Testis (tissue), 3 donors: ENCODE data around the gene FERMT3. TPM values are rescaled to one million over a fixed set of nuclear protein-coding genes. Genes with fewer than 3 reads are reported as not detected.

Source experiments
- DNase-seq: peaks from one replicate; pipeline ENCODE4 v3.0.0-alpha.2; 2019
- H3K27ac ChIP-seq, 2 donors: fragments of 200-600 bp; sonication (generic); one replicate each; pipeline ENCODE4 v1.5.1; 2019
- H3K27me3 ChIP-seq: fragments of 200-600 bp; sonication (generic); one replicate; pipeline ENCODE4 v1.5.1; 2019
- H3K36me3 ChIP-seq: fragments of 200-600 bp; sonication (generic); one replicate; pipeline ENCODE4 v1.5.1; 2017; ENCODE audit warnings: low read depth; ENCODE audit errors: missing control alignments
- H3K4me1 ChIP-seq: fragments of 200-600 bp; sonication (generic); one replicate; pipeline ENCODE4 v1.5.1; 2019
- H3K4me3 ChIP-seq, 2 donors: fragments of 200-600 bp; sonication (generic); one replicate each; pipeline ENCODE4 v1.5.1; 2017 to 2019
- H3K9me3 ChIP-seq: fragments of 200-600 bp; sonication (generic); one replicate; pipeline ENCODE4 v1.5.1; 2017
- POLR2A ChIP-seq: fragments of 450-650 bp; IDR thresholded peaks from one replicate; pipeline ENCODE4 v1.6.1; 2017; ENCODE audit warnings: antibody characterized with exemption, mild to moderate bottlenecking, moderate library complexity
- WGBS, 2 donors: methylation state at CpG; one replicate each; pipeline ENCODE4 v1.1.5; 2018; 5-methylcytosine and 5-hydroxymethylcytosine counted together
- intact Hi-C: fragments of 100-400 bp; cut with DNase I; formaldehyde crosslinking; loops from one replicate; pipeline ENCODE4 v1.15.1; 2023; ENCODE audit warnings: low total_unique reads
- polyA plus RNA-seq: library from polyadenylated mRNA; stranded (reverse); fragments of 350-450 nt; fragmentation: Illumina TruSeq; extraction: RNeasy Lipid Tissue Mini Kit (QIAGEN cat#74804); gene quantifications from one replicate; pipeline ENCODE4 v1.2.3, GENCODE V29; 2014; ENCODE audit warnings: low read depth, low replicate concordance; ENCODE audit not compliant: insufficient read depth
- total RNA-seq, 2 donors: library from RNA; depleted of rRNA; stranded (reverse); fragments of >200 nt; gene quantifications; one replicate each; pipeline ENCODE4 v1.2.3, GENCODE V29; 2016
- TF ChIP-seq, protein P1 (sequence below), 3 experiments: fragments of 450-650 bp in 2 of 3; fragments of 200-600 bp in 1 of 3; sonication (generic) in 1 of 3; IDR thresholded peaks; one replicate each; pipeline ENCODE4 v1.5.1; 2016 to 2019; ENCODE audit warnings: antibody characterized with exemption in 3 of 3, mild to moderate bottlenecking in 2 of 3, moderate library complexity in 1 of 3

Gene FERMT3
- total and polyA plus RNA-seq, 3 donors from 2014 or later = 7.2 to 10.9 (median 8.2) TPM

DNA sequence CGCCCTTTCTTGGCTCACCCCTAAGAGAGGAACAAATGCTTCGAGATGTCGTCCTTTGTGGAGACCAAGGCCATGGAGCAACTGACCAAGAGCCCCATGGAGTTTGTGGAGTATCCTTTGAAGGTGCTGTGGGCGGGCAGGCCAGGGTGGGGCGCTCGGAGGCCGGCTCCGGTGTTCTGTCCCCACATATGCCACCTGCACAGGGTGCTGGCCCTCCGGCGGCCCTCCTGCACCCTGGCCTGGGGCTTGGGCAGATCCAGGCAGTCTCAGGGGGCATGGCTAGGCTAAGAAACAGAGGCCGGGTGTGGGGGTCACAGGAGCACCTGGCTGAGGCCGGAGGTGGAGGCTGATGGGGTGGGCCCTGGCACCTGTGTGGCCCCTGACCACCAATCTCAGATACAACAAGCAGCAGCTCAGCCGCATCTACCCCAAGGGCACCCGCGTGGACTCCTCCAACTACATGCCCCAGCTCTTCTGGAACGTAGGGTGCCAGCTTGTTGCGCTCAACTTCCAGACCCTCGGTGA is 55.1 kb downstream of the FERMT3 start:
- no peaks in the 10 kb centered on the region for H3K27me3 ChIP-seq
- H3K4me3 ChIP-seq = no peak overlapping the region
- DNase-seq = no peak
- intact Hi-C loops = no loop called here
- no peaks in the 10 kb centered on the region for H3K36me3 ChIP-seq
- H3K9me3 ChIP-seq = no peaks in the 10 kb centered on the region
- TF ChIP-seq POLR2A = no peak
- TF ChIP-seq, protein P1, sequence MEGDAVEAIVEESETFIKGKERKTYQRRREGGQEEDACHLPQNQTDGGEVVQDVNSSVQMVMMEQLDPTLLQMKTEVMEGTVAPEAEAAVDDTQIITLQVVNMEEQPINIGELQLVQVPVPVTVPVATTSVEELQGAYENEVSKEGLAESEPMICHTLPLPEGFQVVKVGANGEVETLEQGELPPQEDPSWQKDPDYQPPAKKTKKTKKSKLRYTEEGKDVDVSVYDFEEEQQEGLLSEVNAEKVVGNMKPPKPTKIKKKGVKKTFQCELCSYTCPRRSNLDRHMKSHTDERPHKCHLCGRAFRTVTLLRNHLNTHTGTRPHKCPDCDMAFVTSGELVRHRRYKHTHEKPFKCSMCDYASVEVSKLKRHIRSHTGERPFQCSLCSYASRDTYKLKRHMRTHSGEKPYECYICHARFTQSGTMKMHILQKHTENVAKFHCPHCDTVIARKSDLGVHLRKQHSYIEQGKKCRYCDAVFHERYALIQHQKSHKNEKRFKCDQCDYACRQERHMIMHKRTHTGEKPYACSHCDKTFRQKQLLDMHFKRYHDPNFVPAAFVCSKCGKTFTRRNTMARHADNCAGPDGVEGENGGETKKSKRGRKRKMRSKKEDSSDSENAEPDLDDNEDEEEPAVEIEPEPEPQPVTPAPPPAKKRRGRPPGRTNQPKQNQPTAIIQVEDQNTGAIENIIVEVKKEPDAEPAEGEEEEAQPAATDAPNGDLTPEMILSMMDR (IDR thresholded peaks at IDR 0.05) = no peak
- peaks cover 8% of the 10 kb centered on the region for H3K4me1 ChIP-seq
- 91 to 93% methylated on average over 7 to 18 of the region's 18 CpGs for WGBS, 2 donors
- no peak overlapping the region for H3K27ac ChIP-seq

DNA sequence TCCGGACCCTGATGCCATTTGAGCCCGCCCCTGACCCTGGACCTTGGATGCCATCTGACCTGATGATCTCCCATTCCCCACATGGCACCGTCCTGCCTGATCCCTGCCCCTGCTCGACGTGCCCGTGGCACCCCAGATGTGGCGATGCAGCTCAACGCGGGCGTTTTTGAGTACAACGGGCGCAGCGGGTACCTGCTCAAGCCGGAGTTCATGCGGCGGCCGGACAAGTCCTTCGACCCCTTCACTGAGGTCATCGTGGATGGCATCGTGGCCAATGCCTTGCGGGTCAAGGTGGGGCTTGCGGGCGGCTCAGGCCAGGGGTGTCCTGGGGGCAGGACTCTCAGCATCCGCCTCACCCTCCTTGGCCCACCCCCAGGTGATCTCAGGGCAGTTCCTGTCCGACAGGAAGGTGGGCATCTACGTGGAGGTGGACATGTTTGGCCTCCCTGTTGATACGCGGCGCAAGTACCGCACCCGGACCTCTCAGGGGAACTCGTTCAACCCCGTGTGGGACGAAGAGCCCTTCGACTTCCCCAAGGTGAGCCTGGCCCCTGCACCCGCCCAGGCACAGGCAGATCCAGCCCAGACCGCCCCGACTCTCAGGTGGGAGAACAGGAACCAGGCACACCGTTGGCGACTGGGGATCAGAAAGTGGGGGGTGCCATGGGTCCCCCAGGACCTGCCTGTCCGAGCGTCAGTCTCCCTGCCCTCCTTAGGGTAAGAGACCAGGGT is 55.9 kb downstream of the FERMT3 start:
- no peaks in the 10 kb centered on the region for H3K9me3 ChIP-seq
- WGBS, 2 donors = 94 to 97% methylated on average over 11 to 37 of the region's 42 CpGs
- H3K4me3 ChIP-seq = no peak overlapping the region
- no peak overlapping the region for H3K27ac ChIP-seq
- H3K27me3 ChIP-seq = no peaks in the 10 kb centered on the region
- H3K4me1 ChIP-seq = peaks cover 16% of the 10 kb centered on the region
- DNase-seq = no peak
- TF ChIP-seq, protein P1 (IDR thresholded peaks at IDR 0.05) = no peak
- no peak for TF ChIP-seq POLR2A
- H3K36me3 ChIP-seq = no peaks in the 10 kb centered on the region
- intact Hi-C loops = no loop called here

DNA sequence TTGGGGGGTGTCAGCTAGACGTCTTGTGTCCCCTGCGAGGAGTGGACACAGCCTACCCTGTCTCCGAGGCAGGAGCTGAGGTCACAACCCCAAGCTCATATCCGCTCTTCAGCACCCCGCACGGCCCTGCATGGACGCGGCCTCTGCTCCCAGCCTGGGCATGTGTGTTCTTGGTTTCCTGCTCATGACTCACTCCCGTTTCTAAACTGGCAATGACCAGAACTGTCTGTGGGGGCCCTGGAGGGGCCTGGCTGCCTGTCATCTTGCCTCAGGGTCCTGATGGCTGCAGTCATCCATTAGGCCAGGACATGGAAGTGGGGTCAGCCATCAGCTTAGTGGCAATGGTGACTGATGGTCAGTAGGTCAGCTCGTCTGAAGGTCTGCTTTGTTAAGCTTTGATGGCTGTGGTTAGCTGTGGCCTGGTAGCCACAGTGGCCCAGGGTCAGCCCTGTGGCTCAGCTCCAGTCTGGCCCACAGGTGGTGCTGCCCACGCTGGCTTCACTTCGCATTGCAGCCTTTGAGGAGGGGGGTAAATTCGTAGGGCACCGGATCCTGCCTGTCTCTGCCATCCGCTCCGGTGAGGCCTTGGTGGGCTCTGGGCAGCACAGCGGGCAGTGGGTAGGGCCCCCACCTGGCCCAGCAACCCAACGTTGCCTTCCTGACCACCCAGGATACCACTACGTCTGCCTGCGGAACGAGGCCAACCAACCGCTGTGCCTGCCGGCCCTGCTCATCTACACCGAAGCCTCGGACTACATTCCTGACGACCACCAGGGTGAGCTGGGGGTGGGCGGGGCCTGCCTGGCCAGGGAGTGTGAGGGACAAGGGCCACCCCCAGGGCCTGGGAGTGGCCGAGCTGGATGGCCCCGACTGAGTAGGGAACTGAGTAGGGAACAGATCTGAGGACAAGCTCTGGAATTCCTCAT is 56.8 kb downstream of the FERMT3 start:
- intact Hi-C loops = no loop called here
- Histone ChIP-seq H3K36me3 (no peaks in the 10 kb centered on the region), H3K27ac (no peak overlapping the region), H3K9me3 (no peaks in the 10 kb centered on the region), H3K27me3 (no peaks in the 10 kb centered on the region), H3K4me3 (no peak overlapping the region), H3K4me1 (peaks cover 23% of the 10 kb centered on the region)
- DNase-seq = no peak
- TF ChIP-seq, protein P1 (IDR thresholded peaks at IDR 0.05) = no peak
- no peak for TF ChIP-seq POLR2A
- WGBS, 2 donors = 81 to 89% methylated on average over 10 to 29 of the region's 29 CpGs

DNA sequence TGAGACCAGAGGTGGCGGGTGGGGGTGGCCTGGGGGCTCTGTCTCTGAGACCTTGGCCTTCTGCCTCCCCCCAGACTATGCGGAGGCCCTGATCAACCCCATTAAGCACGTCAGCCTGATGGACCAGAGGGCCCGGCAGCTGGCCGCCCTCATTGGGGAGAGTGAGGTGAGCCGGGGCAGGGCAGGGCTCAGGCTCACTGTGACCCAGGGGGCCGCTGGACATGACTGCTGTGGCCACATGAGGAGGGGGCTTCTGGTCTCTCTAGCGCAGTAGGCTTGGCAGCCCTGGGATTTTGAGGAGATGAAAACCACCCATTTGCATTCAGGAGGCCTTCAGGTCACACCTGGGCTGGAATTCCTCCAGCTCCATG is 57.4 kb downstream of the FERMT3 start:
- Histone ChIP-seq H3K27me3 (no peaks in the 10 kb centered on the region), H3K4me1 (peaks cover 30% of the 10 kb centered on the region), H3K9me3 (no peaks in the 10 kb centered on the region), H3K4me3 (no peak overlapping the region), H3K27ac (no peak overlapping the region), H3K36me3 (no peaks in the 10 kb centered on the region)
- TF ChIP-seq POLR2A = no peak
- TF ChIP-seq, protein P1 (IDR thresholded peaks at IDR 0.05) = no peak
- intact Hi-C loops = no loop called here
- WGBS, 2 donors = 88 to 100% methylated on average over 6 to 8 of the region's 8 CpGs
- no peak for DNase-seq
